ENCODE results near the gene PHLDA2. TPM values are rescaled to one million over a fixed set of nuclear protein-coding genes. Genes with fewer than 3 reads are reported as not detected.
A peak's percentile ranks its signal among the peaks of the same experiment; 100 is the strongest.

The PHLDA2 gene
- total and polyA plus RNA-seq, 2 experiments from 2014 or later: 3.8 to 16.5 TPM

DNA sequence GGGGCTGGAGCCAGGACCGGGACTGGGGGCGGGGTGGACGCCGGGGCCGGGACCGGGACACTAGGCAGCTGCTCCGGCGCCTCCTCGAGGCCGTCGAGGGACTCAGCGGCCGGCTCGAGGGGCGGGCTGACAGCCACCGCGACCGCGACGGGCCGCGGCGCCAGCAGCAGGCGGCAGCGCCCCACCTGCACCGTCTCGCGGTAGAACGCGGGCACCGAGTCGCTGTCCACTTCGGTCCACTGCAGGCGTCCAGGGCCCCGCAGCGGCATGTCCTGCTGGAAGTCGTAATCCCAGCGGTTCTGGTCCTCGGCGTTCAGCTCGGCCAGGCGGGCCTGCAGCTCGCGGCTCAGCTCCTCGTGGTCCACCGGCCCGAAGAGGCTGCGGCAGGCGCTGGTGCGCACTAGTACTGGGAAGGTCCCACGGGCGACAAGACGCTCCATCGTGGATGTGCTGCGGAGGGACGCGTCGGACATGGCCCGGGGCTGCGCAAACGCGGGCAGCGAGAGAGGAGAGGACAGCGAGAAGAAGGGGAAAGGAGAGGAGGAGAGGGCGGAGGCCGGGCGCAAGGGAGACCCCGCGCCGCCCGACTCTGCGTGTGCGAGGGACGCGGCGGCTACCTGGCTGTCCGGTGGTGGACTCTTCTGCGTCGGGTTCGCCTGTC lies 44.1 kb downstream of the PHLDA2 start:
- ATAC-seq (peak; percentile 14), DNase-seq (ENCODE audit: low spot score) (peak; percentile 73)
- H3K9me2 ChIP-seq (ENCODE audit: insufficient read depth): no peaks in the 10 kb centered on the region
- Mint-ChIP-seq H3K27me3 (ENCODE audit: insufficient read depth, low read depth, poor library complexity) (peaks cover 51% of the 10 kb centered on the region), H3K4me3 (peak overlapping the region; percentile 80), H3K36me3 (ENCODE audit: low read depth) (peaks cover 6% of the 10 kb centered on the region; the same call in 2 of the 3 replicates), H3K27ac (no peak overlapping the region), H3K9me3 (0 out of 3 replicates have a peak, but pooled peaks cover 2% of the 10 kb centered on the region), H3K4me1 (peaks cover 23% of the 10 kb centered on the region)
- H3F3A ChIP-seq (replicated peaks; ENCODE audit: low read depth): peaks cover 15% of the 10 kb centered on the region; the same call in 1 of the 2 replicates
- H3K4me1 ChIP-seq (ENCODE audit: insufficient read depth): peaks cover 27% of the 10 kb centered on the region
- no peaks in the 10 kb centered on the region for H3K79me2 ChIP-seq (replicated peaks; ENCODE audit: insufficient read depth)
- H3K4me3 ChIP-seq: peak overlapping the region; percentile 64
- H3K36me3 ChIP-seq (ENCODE audit: insufficient read depth): no peaks in the 10 kb centered on the region
- peak overlapping the region; percentile 86 for H3K4me2 ChIP-seq
- no peak overlapping the region for H3K27ac ChIP-seq (ENCODE audit: low read depth)
- H4K20me1 ChIP-seq (replicated peaks; ENCODE audit: insufficient read depth): peaks cover 5% of the 10 kb centered on the region; the same call in 1 of the 2 replicates
- TF ChIP-seq ZNF114 (CRISPR knock-in tag; IDR thresholded peaks at IDR 0.05) (no peak), EZH2phosphoT487 (IDR thresholded peaks at IDR 0.05; ENCODE audit: unreplicated experiment) (peak; percentile 55), EZH2 (IDR thresholded peaks at IDR 0.05; ENCODE audit: low read depth, unreplicated experiment) (peak; percentile 43)
- TF ChIP-seq, protein P1, sequence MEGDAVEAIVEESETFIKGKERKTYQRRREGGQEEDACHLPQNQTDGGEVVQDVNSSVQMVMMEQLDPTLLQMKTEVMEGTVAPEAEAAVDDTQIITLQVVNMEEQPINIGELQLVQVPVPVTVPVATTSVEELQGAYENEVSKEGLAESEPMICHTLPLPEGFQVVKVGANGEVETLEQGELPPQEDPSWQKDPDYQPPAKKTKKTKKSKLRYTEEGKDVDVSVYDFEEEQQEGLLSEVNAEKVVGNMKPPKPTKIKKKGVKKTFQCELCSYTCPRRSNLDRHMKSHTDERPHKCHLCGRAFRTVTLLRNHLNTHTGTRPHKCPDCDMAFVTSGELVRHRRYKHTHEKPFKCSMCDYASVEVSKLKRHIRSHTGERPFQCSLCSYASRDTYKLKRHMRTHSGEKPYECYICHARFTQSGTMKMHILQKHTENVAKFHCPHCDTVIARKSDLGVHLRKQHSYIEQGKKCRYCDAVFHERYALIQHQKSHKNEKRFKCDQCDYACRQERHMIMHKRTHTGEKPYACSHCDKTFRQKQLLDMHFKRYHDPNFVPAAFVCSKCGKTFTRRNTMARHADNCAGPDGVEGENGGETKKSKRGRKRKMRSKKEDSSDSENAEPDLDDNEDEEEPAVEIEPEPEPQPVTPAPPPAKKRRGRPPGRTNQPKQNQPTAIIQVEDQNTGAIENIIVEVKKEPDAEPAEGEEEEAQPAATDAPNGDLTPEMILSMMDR (conservative IDR thresholded peaks at IDR 0.05; ENCODE audit: low read depth in 2 of 2): peak in 1 of 2 experiments; percentile 59; a peak in 2 of 4 replicates
- TF ChIP-seq, protein P2, sequence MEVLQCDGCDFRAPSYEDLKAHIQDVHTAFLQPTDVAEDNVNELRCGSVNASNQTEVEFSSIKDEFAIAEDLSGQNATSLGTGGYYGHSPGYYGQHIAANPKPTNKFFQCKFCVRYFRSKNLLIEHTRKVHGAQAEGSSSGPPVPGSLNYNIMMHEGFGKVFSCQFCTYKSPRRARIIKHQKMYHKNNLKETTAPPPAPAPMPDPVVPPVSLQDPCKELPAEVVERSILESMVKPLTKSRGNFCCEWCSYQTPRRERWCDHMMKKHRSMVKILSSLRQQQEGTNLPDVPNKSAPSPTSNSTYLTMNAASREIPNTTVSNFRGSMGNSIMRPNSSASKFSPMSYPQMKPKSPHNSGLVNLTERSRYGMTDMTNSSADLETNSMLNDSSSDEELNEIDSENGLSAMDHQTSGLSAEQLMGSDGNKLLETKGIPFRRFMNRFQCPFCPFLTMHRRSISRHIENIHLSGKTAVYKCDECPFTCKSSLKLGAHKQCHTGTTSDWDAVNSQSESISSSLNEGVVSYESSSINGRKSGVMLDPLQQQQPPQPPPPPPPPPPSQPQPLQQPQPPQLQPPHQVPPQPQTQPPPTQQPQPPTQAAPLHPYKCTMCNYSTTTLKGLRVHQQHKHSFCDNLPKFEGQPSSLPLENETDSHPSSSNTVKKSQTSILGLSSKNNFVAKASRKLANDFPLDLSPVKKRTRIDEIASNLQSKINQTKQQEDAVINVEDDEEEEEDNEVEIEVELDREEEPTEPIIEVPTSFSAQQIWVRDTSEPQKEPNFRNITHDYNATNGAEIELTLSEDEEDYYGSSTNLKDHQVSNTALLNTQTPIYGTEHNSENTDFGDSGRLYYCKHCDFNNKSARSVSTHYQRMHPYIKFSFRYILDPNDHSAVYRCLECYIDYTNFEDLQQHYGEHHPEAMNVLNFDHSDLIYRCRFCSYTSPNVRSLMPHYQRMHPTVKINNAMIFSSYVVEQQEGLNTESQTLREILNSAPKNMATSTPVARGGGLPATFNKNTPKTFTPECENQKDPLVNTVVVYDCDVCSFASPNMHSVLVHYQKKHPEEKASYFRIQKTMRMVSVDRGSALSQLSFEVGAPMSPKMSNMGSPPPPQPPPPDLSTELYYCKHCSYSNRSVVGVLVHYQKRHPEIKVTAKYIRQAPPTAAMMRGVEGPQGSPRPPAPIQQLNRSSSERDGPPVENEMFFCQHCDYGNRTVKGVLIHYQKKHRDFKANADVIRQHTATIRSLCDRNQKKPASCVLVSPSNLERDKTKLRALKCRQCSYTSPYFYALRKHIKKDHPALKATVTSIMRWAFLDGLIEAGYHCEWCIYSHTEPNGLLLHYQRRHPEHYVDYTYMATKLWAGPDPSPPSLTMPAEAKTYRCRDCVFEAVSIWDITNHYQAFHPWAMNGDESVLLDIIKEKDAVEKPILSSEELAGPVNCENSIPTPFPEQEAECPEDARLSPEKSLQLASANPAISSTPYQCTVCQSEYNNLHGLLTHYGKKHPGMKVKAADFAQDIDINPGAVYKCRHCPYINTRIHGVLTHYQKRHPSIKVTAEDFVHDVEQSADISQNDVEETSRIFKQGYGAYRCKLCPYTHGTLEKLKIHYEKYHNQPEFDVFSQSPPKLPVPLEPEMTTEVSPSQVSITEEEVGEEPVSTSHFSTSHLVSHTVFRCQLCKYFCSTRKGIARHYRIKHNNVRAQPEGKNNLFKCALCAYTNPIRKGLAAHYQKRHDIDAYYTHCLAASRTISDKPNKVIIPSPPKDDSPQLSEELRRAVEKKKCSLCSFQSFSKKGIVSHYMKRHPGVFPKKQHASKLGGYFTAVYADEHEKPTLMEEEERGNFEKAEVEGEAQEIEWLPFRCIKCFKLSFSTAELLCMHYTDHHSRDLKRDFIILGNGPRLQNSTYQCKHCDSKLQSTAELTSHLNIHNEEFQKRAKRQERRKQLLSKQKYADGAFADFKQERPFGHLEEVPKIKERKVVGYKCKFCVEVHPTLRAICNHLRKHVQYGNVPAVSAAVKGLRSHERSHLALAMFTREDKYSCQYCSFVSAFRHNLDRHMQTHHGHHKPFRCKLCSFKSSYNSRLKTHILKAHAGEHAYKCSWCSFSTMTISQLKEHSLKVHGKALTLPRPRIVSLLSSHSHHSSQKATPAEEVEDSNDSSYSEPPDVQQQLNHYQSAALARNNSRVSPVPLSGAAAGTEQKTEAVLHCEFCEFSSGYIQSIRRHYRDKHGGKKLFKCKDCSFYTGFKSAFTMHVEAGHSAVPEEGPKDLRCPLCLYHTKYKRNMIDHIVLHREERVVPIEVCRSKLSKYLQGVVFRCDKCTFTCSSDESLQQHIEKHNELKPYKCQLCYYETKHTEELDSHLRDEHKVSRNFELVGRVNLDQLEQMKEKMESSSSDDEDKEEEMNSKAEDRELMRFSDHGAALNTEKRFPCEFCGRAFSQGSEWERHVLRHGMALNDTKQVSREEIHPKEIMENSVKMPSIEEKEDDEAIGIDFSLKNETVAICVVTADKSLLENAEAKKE (CRISPR knock-in tag; IDR thresholded peaks at IDR 0.05): no peak
- H2AFZ ChIP-seq: peak overlapping the region; percentile 47; the same call in 1 of the 2 replicates
- H3K27me3 ChIP-seq (ENCODE audit: insufficient read depth): peaks cover 72% of the 10 kb centered on the region
